ENCODE results near the gene HS3ST3B1. TPM values are rescaled to one million over a fixed set of nuclear protein-coding genes. Genes with fewer than 3 reads are reported as not detected.

HS3ST3B1 gene
- total and polyA plus RNA-seq, 2 experiments from 2014 or later: 8.1 to 17.7 TPM

DNA sequence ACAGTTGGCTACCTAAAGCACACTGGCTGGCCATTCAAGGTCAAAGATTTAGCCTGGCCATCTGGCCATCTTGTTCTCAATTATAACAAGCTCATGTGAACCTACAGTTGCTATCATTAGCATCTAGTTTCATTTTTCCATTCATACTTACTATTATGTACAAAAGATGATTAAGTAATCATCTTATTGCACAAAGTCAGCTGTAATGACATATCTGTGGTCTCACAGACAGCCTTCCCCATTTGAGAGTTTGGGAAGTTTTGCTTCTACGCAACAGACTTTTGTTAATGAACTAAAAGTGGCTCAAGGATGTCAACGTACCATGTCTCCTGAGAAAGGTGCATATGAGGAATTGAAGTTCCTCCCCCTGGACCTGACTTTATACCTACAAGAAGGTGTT lies 51.3 kb downstream of the HS3ST3B1 start:
- H3K9me3 Mint-ChIP-seq: no peaks in the 10 kb centered on the region
- no peaks in the 10 kb centered on the region; the same call in 1 of the 2 replicates for H3F3A ChIP-seq (replicated peaks; ENCODE audit: low read depth)
- H3K27ac Mint-ChIP-seq: no peak overlapping the region
- H2AFZ ChIP-seq: no peak overlapping the region
- H3K27me3 Mint-ChIP-seq (ENCODE audit: insufficient read depth, low read depth, poor library complexity): no peaks in the 10 kb centered on the region
- no peaks in the 10 kb centered on the region for H3K36me3 Mint-ChIP-seq (ENCODE audit: low read depth)
- TF ChIP-seq REST (IDR thresholded peaks at IDR 0.05; ENCODE audit: unreplicated experiment) (no peak), POLR2AphosphoS5 (IDR thresholded peaks at IDR 0.05; ENCODE audit: low read depth) (no peak), ZNF331 (CRISPR knock-in tag; IDR thresholded peaks at IDR 0.05; ENCODE audit: low read depth) (no peak), EZH2 (IDR thresholded peaks at IDR 0.05; ENCODE audit: low read depth, unreplicated experiment) (no peak), ZNF462 (CRISPR knock-in tag; IDR thresholded peaks at IDR 0.05) (no peak), ZNF114 (CRISPR knock-in tag; IDR thresholded peaks at IDR 0.05) (no peak), STAT1 (IDR thresholded peaks at IDR 0.05; ENCODE audit: unreplicated experiment) (no peak), NANOG (IDR thresholded peaks at IDR 0.05; ENCODE audit: borderline replicate concordance) (no peak), CREB1 (CRISPR knock-in tag; IDR thresholded peaks at IDR 0.05; ENCODE audit: low read depth) (no peak), ETS1 (IDR thresholded peaks at IDR 0.05) (no peak), EZH2phosphoT487 (IDR thresholded peaks at IDR 0.05; ENCODE audit: unreplicated experiment) (no peak), CTCF (conservative IDR thresholded peaks at IDR 0.05; ENCODE audit: low read depth in 2 of 2) (no peak), JUNB (IDR thresholded peaks at IDR 0.05; ENCODE audit: unreplicated experiment) (no peak)
- DNase-seq (ENCODE audit: low spot score) (no peak), ATAC-seq (no peak)
- H4K20me1 ChIP-seq (replicated peaks; ENCODE audit: insufficient read depth): no peaks in the 10 kb centered on the region
- no peaks in the 10 kb centered on the region for H3K79me2 ChIP-seq (replicated peaks; ENCODE audit: insufficient read depth)
- peaks cover 6% of the 10 kb centered on the region for H3K4me1 Mint-ChIP-seq
- no peak overlapping the region for H3K4me3 Mint-ChIP-seq
- no peak overlapping the region for H3K4me3 ChIP-seq
- peaks cover 10% of the 10 kb centered on the region; the same call in 1 of the 2 replicates for H3K9me2 ChIP-seq (ENCODE audit: insufficient read depth)
- H3K4me1 ChIP-seq (ENCODE audit: insufficient read depth): peaks cover 27% of the 10 kb centered on the region
- no peak overlapping the region for H3K4me2 ChIP-seq
- H3K27me3 ChIP-seq (ENCODE audit: insufficient read depth): no peaks in the 10 kb centered on the region
- H3K27ac ChIP-seq (ENCODE audit: low read depth): no peak overlapping the region
- H3K36me3 ChIP-seq (ENCODE audit: insufficient read depth): no peaks in the 10 kb centered on the region
